H1 (cell line): ENCODE results near the gene ACP2.

Experiments
- ATF3 ChIP-seq: IDR thresholded peaks from 2 replicates; pipeline ENCODE4 v1.6.1; 2011; ENCODE audit warnings: low read depth, mild to moderate bottlenecking, low read length; ENCODE audit not compliant: insufficient read depth
- CTCF ChIP-seq, 3 experiments: IDR thresholded peaks; 1 replicate in 2 of 3; 2 replicates in 1 of 3; pipeline versions ENCODE4 v1.5.1 to v1.6.1; 2011; ENCODE audit warnings: low read length in 3 of 3, mild to moderate bottlenecking in 3 of 3, inconsistent platforms in 2 of 3, low read depth in 1 of 3, moderate library complexity in 1 of 3; ENCODE audit not compliant: insufficient read depth in 1 of 3; ENCODE audit errors: control extremely low read depth in 1 of 3
- POLR2A ChIP-seq, 2 experiments: IDR thresholded peaks; 1 replicate in 1 of 2; 2 replicates in 1 of 2; pipeline ENCODE4 v1.6.1; 2011; ENCODE audit warnings: low read depth in 2 of 2, low read length in 2 of 2, mild to moderate bottlenecking in 2 of 2; ENCODE audit errors: control extremely low read depth in 1 of 2
- SIX5 ChIP-seq: IDR thresholded peaks from 2 replicates; pipeline ENCODE4 v1.6.1; 2011; ENCODE audit warnings: mild to moderate bottlenecking, low read depth, low read length

GRCh38 chr11:47261291-47261800, 12.7 kb upstream of the ACP2 start:
- TF ChIP-seq ATF3 (no peak), POLR2A (IDR thresholded peaks at IDR 0.05; ENCODE audit: control extremely low read depth in 1 of 2, low read depth in 2 of 2, low read length in 2 of 2) (no peak), SIX5 (no peak), CTCF (IDR thresholded peaks at IDR 0.05; ENCODE audit: control extremely low read depth in 1 of 3, insufficient read depth in 1 of 3, low read depth in 1 of 3, low read length in 3 of 3) (no peak)
